Neuron (in vitro differentiated cells): ENCODE data around the gene GPX4.
"Not testable (repeated sequence)": the region's sequence is repeated elsewhere in the genome, so short reads cannot be mapped to it uniquely, and the experiment has no call there.

Source experiments
- H2AFZ ChIP-seq: one replicate; pipeline ENCODE4 v1.6.1; 2013; ENCODE audit warnings: low read depth, mild to moderate bottlenecking, inconsistent platforms, low read length, moderate library complexity
- H3K27me3 ChIP-seq: one replicate; pipeline ENCODE4 v1.6.1; 2013; ENCODE audit warnings: low read length; ENCODE audit not compliant: insufficient read depth
- H3K36me3 ChIP-seq: one replicate; pipeline ENCODE4 v1.6.1; 2013; ENCODE audit warnings: low read length; ENCODE audit not compliant: insufficient read depth
- H3K4me1 ChIP-seq: one replicate; pipeline ENCODE4 v1.6.1; 2013; ENCODE audit warnings: low read length; ENCODE audit not compliant: insufficient read depth
- H3K4me3 ChIP-seq: 2 replicates; pipeline ENCODE4 v1.5.1; 2013; ENCODE audit warnings: mild to moderate bottlenecking, low read length, moderate library complexity
- H3K9me3 ChIP-seq: one replicate; pipeline ENCODE4 v1.6.1; 2013; ENCODE audit warnings: low read length

GPX4 gene

GRCh38 chr19:1113030-1113985 lies 9.5 kb downstream of the GPX4 start:
- Histone ChIP-seq H3K36me3 (peaks cover 28% of the 10 kb centered on the region), H2AFZ (no peak overlapping the region), H3K4me1 (peaks cover 3% of the 10 kb centered on the region), H3K4me3 (no peak overlapping the region), H3K9me3 (no peaks in the 10 kb centered on the region), H3K27me3 (no peaks in the 10 kb centered on the region)

GRCh38 chr19:1113986-1114483 lies 10.2 kb downstream of the GPX4 start:
- H3K4me1 ChIP-seq: peaks cover 3% of the 10 kb centered on the region
- H3K36me3 ChIP-seq: peaks cover 28% of the 10 kb centered on the region
- no peaks in the 10 kb centered on the region for H3K27me3 ChIP-seq
- H2AFZ ChIP-seq: no peak overlapping the region
- no peak overlapping the region for H3K4me3 ChIP-seq
- no peaks in the 10 kb centered on the region for H3K9me3 ChIP-seq

- H3K36me3 ChIP-seq: peaks cover 33% of the 10 kb centered on the region
- H3K27me3 ChIP-seq, H3K4me1 ChIP-seq, H3K9me3 ChIP-seq, H2AFZ ChIP-seq, H3K4me3 ChIP-seq: not testable (repeated sequence)
Measured at GRCh38 chr19:1114728-1115127, 10.9 kb downstream of the GPX4 start.

- Histone ChIP-seq H2AFZ (no peak overlapping the region), H3K36me3 (peaks cover 33% of the 10 kb centered on the region), H3K27me3 (no peaks in the 10 kb centered on the region), H3K9me3 (no peaks in the 10 kb centered on the region), H3K4me3 (no peak overlapping the region), H3K4me1 (peaks cover 3% of the 10 kb centered on the region)
Measured at GRCh38 chr19:1115646-1116420, 12.0 kb downstream of the GPX4 start.

GRCh38 chr19:1116726-1117581 lies 13.2 kb downstream of the GPX4 start:
- H3K9me3 ChIP-seq: no peaks in the 10 kb centered on the region
- H3K4me3 ChIP-seq: no peak overlapping the region
- no peaks in the 10 kb centered on the region for H3K27me3 ChIP-seq
- no peak overlapping the region for H2AFZ ChIP-seq
- no peaks in the 10 kb centered on the region for H3K4me1 ChIP-seq
- H3K36me3 ChIP-seq: peaks cover 40% of the 10 kb centered on the region

- Histone ChIP-seq H3K27me3 (no peaks in the 10 kb centered on the region), H3K4me1 (no peaks in the 10 kb centered on the region), H3K36me3 (peaks cover 42% of the 10 kb centered on the region), H3K4me3 (no peak overlapping the region), H3K9me3 (no peaks in the 10 kb centered on the region), H2AFZ (no peak overlapping the region)
Measured at GRCh38 chr19:1117654-1118053, 13.9 kb downstream of the GPX4 start.

GRCh38 chr19:1118999-1119398 lies 15.2 kb downstream of the GPX4 start:
- Histone ChIP-seq H3K9me3 (no peaks in the 10 kb centered on the region), H3K36me3 (peaks cover 49% of the 10 kb centered on the region), H3K4me1 (no peaks in the 10 kb centered on the region), H2AFZ (no peak overlapping the region), H3K27me3 (no peaks in the 10 kb centered on the region), H3K4me3 (no peak overlapping the region)

- H3K36me3 ChIP-seq: peaks cover 47% of the 10 kb centered on the region
- H3K4me3 ChIP-seq: no peak overlapping the region
- H3K4me1 ChIP-seq: no peaks in the 10 kb centered on the region
- H2AFZ ChIP-seq: no peak overlapping the region
- H3K27me3 ChIP-seq: no peaks in the 10 kb centered on the region
- no peaks in the 10 kb centered on the region for H3K9me3 ChIP-seq
Measured at GRCh38 chr19:1119475-1120217, 15.9 kb downstream of the GPX4 start.

- Histone ChIP-seq H3K9me3 (no peaks in the 10 kb centered on the region), H3K4me1 (no peaks in the 10 kb centered on the region), H3K4me3 (no peak overlapping the region), H3K27me3 (no peaks in the 10 kb centered on the region), H2AFZ (no peak overlapping the region), H3K36me3 (peaks cover 47% of the 10 kb centered on the region)
Measured at GRCh38 chr19:1121395-1121794, 17.6 kb downstream of the GPX4 start.

GRCh38 chr19:1122021-1122971 lies 18.5 kb downstream of the GPX4 start:
- Histone ChIP-seq H3K4me1 (no peaks in the 10 kb centered on the region), H3K27me3 (no peaks in the 10 kb centered on the region), H3K36me3 (peaks cover 38% of the 10 kb centered on the region), H3K4me3 (no peak overlapping the region), H2AFZ (no peak overlapping the region), H3K9me3 (no peaks in the 10 kb centered on the region)

GRCh38 chr19:1122972-1123363 lies 19.2 kb downstream of the GPX4 start:
- no peak overlapping the region for H2AFZ ChIP-seq
- H3K9me3 ChIP-seq: no peaks in the 10 kb centered on the region
- H3K36me3 ChIP-seq: peaks cover 38% of the 10 kb centered on the region
- no peak overlapping the region for H3K4me3 ChIP-seq
- H3K27me3 ChIP-seq: no peaks in the 10 kb centered on the region
- H3K4me1 ChIP-seq: no peaks in the 10 kb centered on the region
